Esophagus squamous epithelium (tissue), 5 donors: ENCODE measurements around the gene CCNL2. TPM values are rescaled to one million over a fixed set of nuclear protein-coding genes. Genes with fewer than 3 reads are reported as not detected.
A peak's percentile ranks its signal among the peaks of the same experiment; 100 is the strongest.

Experiments used
- DNase-seq: peaks from one replicate; lab custom pipeline; 2025; lab: John Stamatoyannopoulos, UW
- H3K27ac ChIP-seq, 4 donors: fragments of 200-600 bp; sonication (generic); one replicate each; pipeline ENCODE4 v1.5.1; 2016 to 2019; ENCODE audit warnings: mild to moderate bottlenecking in 1 of 4
- H3K27me3 ChIP-seq, 4 donors: fragments of 200-600 bp; sonication (generic); 1 replicate in 3 of 4; 2 replicates in 1 of 4; pipeline versions ENCODE4 v1.5.1 to v1.6.0; 2017 to 2021; ENCODE audit warnings: antibody characterized with exemption in 1 of 4
- H3K36me3 ChIP-seq, 3 donors: fragments of 200-600 bp; sonication (generic); one replicate each; pipeline ENCODE4 v1.5.1; 2016 to 2019
- H3K4me1 ChIP-seq, 3 donors: fragments of 200-600 bp; sonication (generic); one replicate each; pipeline ENCODE4 v1.5.1; 2017 to 2019
- H3K4me3 ChIP-seq, 4 donors: fragments of 200-600 bp; sonication (generic); 1 replicate in 3 of 4; 2 replicates in 1 of 4; pipeline ENCODE4 v1.5.1; 2016 to 2019; ENCODE audit warnings: mild to moderate bottlenecking in 2 of 4, moderate library complexity in 1 of 4
- H3K9me3 ChIP-seq, 3 donors: fragments of 200-600 bp; sonication (generic); one replicate each; pipeline ENCODE4 v1.5.1; 2016 to 2019
- CTCF ChIP-seq, 6 experiments: fragments of 450-650 bp in 4 of 6; fragments of 200-600 bp in 2 of 6; sonication (generic) in 2 of 6; IDR thresholded peaks; one replicate each; pipeline ENCODE4 v1.5.1; 2016 to 2019; ENCODE audit warnings: antibody characterized with exemption in 6 of 6, mild to moderate bottlenecking in 4 of 6, moderate library complexity in 4 of 6
- POLR2A ChIP-seq, 4 donors: fragments of 450-650 bp; IDR thresholded peaks; one replicate each; pipeline ENCODE4 v1.6.1; 2017; ENCODE audit warnings: antibody characterized with exemption in 4 of 4, mild to moderate bottlenecking in 4 of 4, moderate library complexity in 3 of 4
- WGBS, 2 donors: methylation state at CpG; one replicate each; pipeline ENCODE4 v1.1.5; 2018; 5-methylcytosine and 5-hydroxymethylcytosine counted together
- intact Hi-C: fragments of 100-400 bp; cut with DNase I; formaldehyde crosslinking; loops from one replicate; pipeline ENCODE4 v1.15.0; 2022
- total RNA-seq, 4 donors: library from RNA; depleted of rRNA; stranded (reverse); fragments of >200 nt; gene quantifications; one replicate each; pipeline ENCODE4 v1.1.0, GENCODE V29; 2016
- donor health status: DM: yes; HTN: yes; CAD: no.

CCNL2 gene
- total RNA-seq, 4 donors from 2014 or later = 42.5 to 213 (median 104) TPM

- TF ChIP-seq CTCF (IDR thresholded peaks at IDR 0.05) = peak in 4 of 6 experiments; percentile 33 to 57 (median 39)
- TF ChIP-seq POLR2A (IDR thresholded peaks at IDR 0.05) = peak in 3 of 4 donors; percentile 14 to 41 (median 31)
- intact Hi-C loops = no loop called here
- peaks cover 26 to 56% (median 38%) of the 10 kb centered on the region in 3 donors for H3K4me1 ChIP-seq
- no peaks in the 10 kb centered on the region for H3K27me3 ChIP-seq
- H3K9me3 ChIP-seq = no peaks in the 10 kb centered on the region
- 0% methylated on average over 6 to 11 of the region's 85 CpGs for WGBS, 2 donors
- H3K36me3 ChIP-seq = peaks cover 0 to 20% (median 0%) of the 10 kb centered on the region in 3 donors
- H3K4me3 ChIP-seq = peak within 1 kb of the TSS; percentile 85 to 100 (median 96)
- DNase-seq = peak; percentile 91
- peak within 1 kb of the TSS; percentile 95 to 97 (median 97) for H3K27ac ChIP-seq
Measured at GRCh38 chr1:1374929-1375662, 24.0 kb downstream of the CCNL2 start, which contains the start of gene AURKAIP1. TSS of gene AURKAIP1 (minus strand) at chr1:1375207. CDS start at chr1:1374756, 451 bp downstream.

- Histone ChIP-seq H3K9me3 (no peaks in the 10 kb centered on the region), H3K4me3 (peak overlapping the region; percentile 85 to 100 (median 96)), H3K27me3 (no peaks in the 10 kb centered on the region), H3K36me3 (peaks cover 0 to 20% (median 0%) of the 10 kb centered on the region in 3 donors), H3K27ac (peak overlapping the region; percentile 95 to 97 (median 97)), H3K4me1 (peaks cover 26 to 56% (median 38%) of the 10 kb centered on the region in 3 donors)
- intact Hi-C loops = no loop called here
- TF ChIP-seq POLR2A (IDR thresholded peaks at IDR 0.05) = no peak
- no peak for DNase-seq
- WGBS, 2 donors = no CpG with 5 or more reads among the region's 24 CpGs
Measured at GRCh38 chr1:1374589-1374928, 24.6 kb downstream of the CCNL2 start.

DNA sequence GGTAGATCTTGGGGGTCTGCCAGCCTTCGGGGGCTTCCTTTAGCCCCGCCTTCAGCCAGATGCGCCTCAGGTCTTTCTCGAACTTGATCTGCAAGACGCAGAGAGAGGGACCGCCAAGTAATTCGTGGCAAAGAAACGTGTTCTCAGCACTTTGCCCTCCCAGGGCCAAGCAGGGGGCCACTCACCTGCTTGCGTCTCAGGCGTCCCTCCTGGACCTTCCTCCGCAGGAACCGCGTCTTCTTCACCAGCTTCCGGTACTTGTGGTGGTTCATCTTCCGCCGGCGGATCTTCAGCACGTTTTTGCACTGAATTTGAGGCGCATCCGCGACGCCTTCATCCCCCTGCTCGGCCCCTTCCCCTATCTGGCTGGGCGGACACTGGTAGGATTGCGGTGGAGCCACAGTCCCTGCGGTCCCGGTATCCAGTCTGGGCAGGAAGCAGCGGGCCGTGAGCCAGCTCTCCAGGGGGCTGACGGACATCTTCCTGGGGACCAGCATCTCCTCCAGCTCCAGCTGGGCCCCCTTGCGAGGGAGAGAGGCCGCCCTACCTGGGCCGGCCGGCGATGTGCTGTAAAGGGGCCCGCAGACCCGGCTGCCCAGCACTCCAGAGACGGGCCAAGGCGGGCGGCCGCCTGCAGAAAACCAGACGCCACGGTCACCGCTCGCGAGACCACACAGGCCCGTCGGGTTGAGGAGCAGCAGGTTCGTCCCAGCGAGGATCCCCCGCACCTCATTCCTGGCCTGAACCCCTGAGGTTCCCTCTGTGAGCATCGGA is 25.1 kb downstream of the CCNL2 start:
- DNase-seq = no peak
- TF ChIP-seq POLR2A (IDR thresholded peaks at IDR 0.05) = no peak
- no peak for TF ChIP-seq CTCF (IDR thresholded peaks at IDR 0.05)
- intact Hi-C loops = no loop called here
- WGBS, 2 donors = 20 to 63% methylated on average over 1 to 40 of the region's 52 CpGs
- H3K9me3 ChIP-seq = no peaks in the 10 kb centered on the region
- H3K27ac ChIP-seq = peak overlapping the region; percentile 95 to 97 (median 97)
- H3K4me3 ChIP-seq = peak overlapping the region; percentile 85 to 100 (median 96)
- peaks cover 26 to 56% (median 38%) of the 10 kb centered on the region in 3 donors for H3K4me1 ChIP-seq
- H3K27me3 ChIP-seq = no peaks in the 10 kb centered on the region
- H3K36me3 ChIP-seq = peaks cover 0 to 20% (median 0%) of the 10 kb centered on the region in 3 donors

GRCh38 chr1:1373051-1373814 is 25.9 kb downstream of the CCNL2 start:
- Histone ChIP-seq H3K27me3 (no peaks in the 10 kb centered on the region), H3K4me3 (peak overlapping the region in 2 of 4 donors; percentile 85 to 96), H3K4me1 (peaks cover 26 to 56% (median 38%) of the 10 kb centered on the region in 3 donors), H3K27ac (no peak overlapping the region), H3K9me3 (no peaks in the 10 kb centered on the region), H3K36me3 (peaks cover 0 to 20% (median 0%) of the 10 kb centered on the region in 3 donors)
- TF ChIP-seq CTCF (IDR thresholded peaks at IDR 0.05) (no peak), POLR2A (IDR thresholded peaks at IDR 0.05) (no peak)
- DNase-seq = no peak
- intact Hi-C loops = no loop called here
- 61 to 79% methylated on average over 10 to 13 of the region's 26 CpGs for WGBS, 2 donors
